GM19452 (cell line): Measurements from ENCODE around the gene ZFR.
A peak's percentile ranks its signal among the peaks of the same experiment; 100 is the strongest.
"Not testable (repeated sequence)": the region's sequence is repeated elsewhere in the genome, so short reads cannot be mapped to it uniquely, and the experiment has no call there.

Experiments
- ATAC-seq: cut with Tn5 transposase; IDR thresholded peaks from one replicate; pipeline ENCODE4 v1.9.1; 2021; ENCODE audit not compliant: unreplicated experiment

Gene ZFR

GRCh38 chr5:32452316-32452715 lies 7.8 kb upstream of the ZFR start:
- ATAC-seq, result not testable (repeated sequence)

GRCh38 chr5:32450952-32451351 lies 6.4 kb upstream of the ZFR start:
- no peak for ATAC-seq

- no peak for ATAC-seq
Observed at GRCh38 chr5:32449262-32449661, 4.7 kb upstream of the ZFR start.

GRCh38 chr5:32446630-32447029 lies 2.1 kb upstream of the ZFR start:
- ATAC-seq, result no peak

- no peak for ATAC-seq
Observed at GRCh38 chr5:32445831-32446614, 1.5 kb upstream of the ZFR start.

- no peak for ATAC-seq
Observed at GRCh38 chr5:32445287-32445758, 783 bp upstream of the ZFR start.

- ATAC-seq, result peak; percentile 39
Observed at GRCh38 chr5:32443541-32444430, 754 bp downstream of the ZFR start.

GRCh38 chr5:32443145-32443540 lies 1.4 kb downstream of the ZFR start:
- ATAC-seq, result peak; percentile 36

- ATAC-seq, result no peak
Observed at GRCh38 chr5:32439086-32439642, 5.4 kb downstream of the ZFR start.

GRCh38 chr5:32436553-32437242 lies 7.8 kb downstream of the ZFR start:
- no peak for ATAC-seq

- no peak for ATAC-seq
Observed at GRCh38 chr5:32435383-32435782, 9.2 kb downstream of the ZFR start.

- ATAC-seq, result no peak
Observed at GRCh38 chr5:32434221-32434620, 10.3 kb downstream of the ZFR start.

- no peak for ATAC-seq
Observed at GRCh38 chr5:32432633-32433032, 11.9 kb downstream of the ZFR start.

GRCh38 chr5:32430825-32431224 lies 13.7 kb downstream of the ZFR start:
- not testable (repeated sequence) for ATAC-seq

- no peak for ATAC-seq
Observed at GRCh38 chr5:32428426-32428825, 16.1 kb downstream of the ZFR start.

- no peak for ATAC-seq
Observed at GRCh38 chr5:32426440-32427151, 17.9 kb downstream of the ZFR start.

- ATAC-seq, result no peak
Observed at GRCh38 chr5:32422697-32423096, 21.8 kb downstream of the ZFR start.

GRCh38 chr5:32421075-32421474 lies 23.5 kb downstream of the ZFR start:
- ATAC-seq, result no peak

GRCh38 chr5:32420506-32420905 lies 24.0 kb downstream of the ZFR start:
- ATAC-seq, result no peak

- ATAC-seq, result no peak
Observed at GRCh38 chr5:32419791-32420190, 24.7 kb downstream of the ZFR start.
